H9 (cell line): ENCODE data around the gene OR51B5. TPM values are rescaled to one million over a fixed set of nuclear protein-coding genes. Genes with fewer than 3 reads are reported as not detected.
"Not testable (repeated sequence)": the region's sequence is repeated elsewhere in the genome, so short reads cannot be mapped to it uniquely, and the experiment has no call there.

Experiments used
- DNase-seq: peaks from one replicate; pipeline ENCODE4 v3.0.0-alpha.2; 2017
- H2AFZ ChIP-seq: one replicate; pipeline ENCODE4 v1.6.1; 2013; ENCODE audit warnings: mild to moderate bottlenecking, low read length, control low read depth, moderate library complexity
- H2AK5ac ChIP-seq: 2 replicates; pipeline ENCODE4 v1.6.1; 2013; ENCODE audit warnings: low read length, control low read depth, mixed read lengths; ENCODE audit not compliant: insufficient read length
- H2BK120ac ChIP-seq: one replicate; pipeline ENCODE4 v1.6.1; 2013; ENCODE audit warnings: low read depth, mild to moderate bottlenecking, low read length, control low read depth, inconsistent platforms; ENCODE audit not compliant: poor library complexity, severe bottlenecking
- H2BK12ac ChIP-seq: 2 replicates; pipeline ENCODE4 v1.6.1; 2013; ENCODE audit warnings: low read length, control low read depth, mixed read lengths, low read depth; ENCODE audit not compliant: insufficient read length
- H2BK15ac ChIP-seq: 2 replicates; pipeline ENCODE4 v1.6.1; 2013; ENCODE audit warnings: low read depth, low read length, control low read depth
- H2BK20ac ChIP-seq: one replicate; pipeline ENCODE4 v1.6.1; 2013; ENCODE audit warnings: low read depth, mild to moderate bottlenecking, low read length, control low read depth, inconsistent platforms; ENCODE audit not compliant: poor library complexity, severe bottlenecking
- H2BK5ac ChIP-seq: 2 replicates; pipeline ENCODE4 v1.6.1; 2013; ENCODE audit warnings: low read length, control low read depth, mixed read lengths; ENCODE audit not compliant: insufficient read length
- H3K14ac ChIP-seq: 2 replicates; pipeline ENCODE4 v1.6.1; 2013; ENCODE audit warnings: low read length, control low read depth; ENCODE audit not compliant: insufficient read depth
- H3K18ac ChIP-seq: 2 replicates; pipeline ENCODE4 v1.6.1; 2013; ENCODE audit warnings: low read depth, mild to moderate bottlenecking, mixed read lengths, low read length, control low read depth; ENCODE audit not compliant: insufficient read length
- H3K23ac ChIP-seq: 2 replicates; pipeline ENCODE4 v1.6.1; 2013; ENCODE audit warnings: low read length, control low read depth, mixed read lengths, low read depth; ENCODE audit not compliant: insufficient read length
- H3K23me2 ChIP-seq: 2 replicates; pipeline ENCODE4 v1.6.1; 2013; ENCODE audit warnings: low read depth, mild to moderate bottlenecking, mixed read lengths, low read length, control low read depth; ENCODE audit not compliant: insufficient read length, poor library complexity, severe bottlenecking
- H3K27ac ChIP-seq: 2 replicates; pipeline ENCODE4 v1.5.1; 2013; ENCODE audit warnings: low read length, control low read depth, mixed read lengths, low read depth; ENCODE audit not compliant: insufficient read length
- H3K27me3 ChIP-seq: 2 replicates; pipeline ENCODE4 v1.6.1; 2013; ENCODE audit warnings: low read length, control low read depth, inconsistent platforms; ENCODE audit not compliant: insufficient read depth
- H3K4ac ChIP-seq: 2 replicates; pipeline ENCODE4 v1.6.1; 2013; ENCODE audit warnings: low read depth, mild to moderate bottlenecking, control low read depth, inconsistent platforms, low read length, moderate library complexity
- H3K4me1 ChIP-seq: 2 replicates; pipeline ENCODE4 v1.6.1; 2013; ENCODE audit warnings: low read length, control low read depth, inconsistent platforms; ENCODE audit not compliant: insufficient read depth
- H3K4me2 ChIP-seq: 2 replicates; pipeline ENCODE4 v1.6.1; 2013; ENCODE audit warnings: low read length, control low read depth, mixed read lengths; ENCODE audit not compliant: insufficient read length, insufficient read depth
- H3K56ac ChIP-seq: 2 replicates; pipeline ENCODE4 v1.6.1; 2013; ENCODE audit warnings: low read depth, mild to moderate bottlenecking, mixed read lengths, low read length, control low read depth; ENCODE audit not compliant: insufficient read length
- H3K79me1 ChIP-seq: 2 replicates; pipeline ENCODE4 v1.6.1; 2013; ENCODE audit warnings: low read depth, mild to moderate bottlenecking, moderate library complexity, low read length, control low read depth, inconsistent platforms; ENCODE audit not compliant: insufficient read depth, poor library complexity, severe bottlenecking
- H3K79me2 ChIP-seq: 2 replicates; pipeline ENCODE4 v1.6.1; 2013; ENCODE audit warnings: low read length, control low read depth, inconsistent platforms; ENCODE audit not compliant: insufficient read depth
- H3K9ac ChIP-seq: 2 replicates; pipeline ENCODE4 v1.6.1; 2013; ENCODE audit warnings: low read length, control low read depth, mixed read lengths; ENCODE audit not compliant: insufficient read length; ENCODE audit errors: extremely low read depth
- H3K9me3 ChIP-seq: one replicate; pipeline ENCODE4 v1.6.1; 2013; ENCODE audit warnings: low read depth, low read length, inconsistent platforms; ENCODE audit not compliant: control insufficient read depth
- H3T11ph ChIP-seq: one replicate; pipeline ENCODE4 v1.6.1; 2013; ENCODE audit warnings: mild to moderate bottlenecking, low read length, control low read depth, inconsistent platforms
- H4K20me1 ChIP-seq: one replicate; pipeline ENCODE4 v1.6.1; 2013; ENCODE audit not compliant: control insufficient read depth, insufficient read length, insufficient read depth
- H4K5ac ChIP-seq: 2 replicates; pipeline ENCODE4 v1.6.1; 2013; ENCODE audit warnings: low read depth, mild to moderate bottlenecking, mixed read lengths, low read length, control low read depth; ENCODE audit not compliant: insufficient read length
- H4K8ac ChIP-seq: replicated peaks from 2 replicates; pipeline ENCODE4 v1.6.1; 2013; ENCODE audit warnings: low read length, control low read depth, mixed read lengths, low read depth; ENCODE audit not compliant: insufficient read length
- H4K91ac ChIP-seq: 2 replicates; pipeline ENCODE4 v1.6.1; 2013; ENCODE audit warnings: low read depth, mild to moderate bottlenecking, moderate library complexity, mixed read lengths, low read length, control low read depth; ENCODE audit not compliant: insufficient read length
- H3K27ac Mint-ChIP-seq, 3 experiments: 2 replicates in 2 of 3; 3 replicates in 1 of 3; pipeline ENCODE4 v1.8.0; 2020 to 2021; ENCODE audit warnings: mixed read lengths in 3 of 3, mild to moderate bottlenecking in 1 of 3, moderate library complexity in 1 of 3
- H3K27me3 Mint-ChIP-seq: 2 replicates; pipeline ENCODE4 v1.8.0; 2021; ENCODE audit warnings: low read depth, mild to moderate bottlenecking, moderate library complexity, mixed read lengths
- H3K36me3 Mint-ChIP-seq, 3 experiments: 2 replicates in 2 of 3; 3 replicates in 1 of 3; pipeline ENCODE4 v1.8.0; 2020 to 2021; ENCODE audit warnings: low read depth in 3 of 3, mixed read lengths in 3 of 3; ENCODE audit not compliant: insufficient read depth in 1 of 3
- H3K4me1 Mint-ChIP-seq, 2 experiments: 2 replicates each; pipeline ENCODE4 v1.8.0; 2020; ENCODE audit warnings: mixed read lengths in 2 of 2
- H3K4me3 Mint-ChIP-seq, 2 experiments: 2 replicates in 1 of 2; 3 replicates in 1 of 2; pipeline ENCODE4 v1.8.0; 2020 to 2021; ENCODE audit warnings: mild to moderate bottlenecking in 2 of 2, mixed read lengths in 2 of 2, moderate library complexity in 1 of 2
- H3K9me3 Mint-ChIP-seq, 2 experiments: 2 replicates in 1 of 2; 3 replicates in 1 of 2; pipeline ENCODE4 v1.8.0; 2020; ENCODE audit warnings: mild to moderate bottlenecking in 2 of 2, mixed read lengths in 2 of 2, moderate library complexity in 1 of 2
- WGBS: extraction: QIAGEN DNeasy Blood & Tissue Kit; methylation state at CpG from one replicate; pipeline ENCODE4 v1.1.7; 2013; ENCODE audit warnings: missing lambda C conversion rate, low lambda C conversion rate, mixed read lengths; ENCODE audit not compliant: insufficient read length; ENCODE audit errors: extremely low coverage; 5-methylcytosine and 5-hydroxymethylcytosine counted together
- total RNA-seq: library from RNA; stranded (reverse); gene quantifications from 2 replicates; pipeline ENCODE4 v1.2.1, GENCODE V29; 2021
- TF ChIP-seq, protein P1 (sequence below): fragments of 200-600 bp; sonication (generic); conservative IDR thresholded peaks from 3 replicates; pipeline ENCODE4 v1.8.0; 2021; ENCODE audit warnings: antibody characterized with exemption, mild to moderate bottlenecking

OR51B5 gene
- total RNA-seq, 1 experiment from 2014 or later: not detected

DNA sequence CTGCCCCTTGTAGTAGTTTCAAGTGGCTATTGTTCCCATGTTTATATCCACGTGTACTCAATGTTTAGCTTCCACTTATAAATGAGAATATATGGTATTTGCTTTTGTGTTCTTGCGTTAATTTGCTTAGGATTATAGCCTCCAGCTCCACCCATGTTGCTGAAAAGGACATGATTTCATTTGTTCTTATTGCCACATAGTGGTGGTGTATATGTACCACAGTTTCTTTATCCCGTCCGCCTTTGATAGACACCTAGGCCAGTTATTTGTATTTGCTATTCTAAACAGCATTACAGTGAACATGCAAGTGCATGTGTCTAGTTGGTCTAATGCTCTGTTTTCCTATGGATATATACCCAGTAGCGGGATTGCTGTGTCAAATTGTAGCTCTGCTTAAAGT, 26.0 kb downstream of the OR51B5 start:
- TF ChIP-seq, protein P1, sequence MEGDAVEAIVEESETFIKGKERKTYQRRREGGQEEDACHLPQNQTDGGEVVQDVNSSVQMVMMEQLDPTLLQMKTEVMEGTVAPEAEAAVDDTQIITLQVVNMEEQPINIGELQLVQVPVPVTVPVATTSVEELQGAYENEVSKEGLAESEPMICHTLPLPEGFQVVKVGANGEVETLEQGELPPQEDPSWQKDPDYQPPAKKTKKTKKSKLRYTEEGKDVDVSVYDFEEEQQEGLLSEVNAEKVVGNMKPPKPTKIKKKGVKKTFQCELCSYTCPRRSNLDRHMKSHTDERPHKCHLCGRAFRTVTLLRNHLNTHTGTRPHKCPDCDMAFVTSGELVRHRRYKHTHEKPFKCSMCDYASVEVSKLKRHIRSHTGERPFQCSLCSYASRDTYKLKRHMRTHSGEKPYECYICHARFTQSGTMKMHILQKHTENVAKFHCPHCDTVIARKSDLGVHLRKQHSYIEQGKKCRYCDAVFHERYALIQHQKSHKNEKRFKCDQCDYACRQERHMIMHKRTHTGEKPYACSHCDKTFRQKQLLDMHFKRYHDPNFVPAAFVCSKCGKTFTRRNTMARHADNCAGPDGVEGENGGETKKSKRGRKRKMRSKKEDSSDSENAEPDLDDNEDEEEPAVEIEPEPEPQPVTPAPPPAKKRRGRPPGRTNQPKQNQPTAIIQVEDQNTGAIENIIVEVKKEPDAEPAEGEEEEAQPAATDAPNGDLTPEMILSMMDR: no peak
- no peak overlapping the region for H2BK12ac ChIP-seq
- DNase-seq: no peak
- no peak overlapping the region for H3K14ac ChIP-seq
- no peak overlapping the region for H4K8ac ChIP-seq
- no peak overlapping the region for H3K9ac ChIP-seq
- no peak overlapping the region for H2BK120ac ChIP-seq
- H2AFZ ChIP-seq: no peak overlapping the region
- peaks cover 0 to 2% of the 10 kb centered on the region in 2 experiments; a peak in 1 of 4 replicates for H3K4me1 Mint-ChIP-seq
- no peaks in the 10 kb centered on the region for H3K23me2 ChIP-seq
- H3K79me1 ChIP-seq: no peaks in the 10 kb centered on the region
- H2BK20ac ChIP-seq: no peak overlapping the region
- H3K27ac ChIP-seq: no peak overlapping the region
- H3K4me1 ChIP-seq: no peaks in the 10 kb centered on the region
- no peak overlapping the region for H2BK5ac ChIP-seq
- H3K4me2 ChIP-seq: no peak overlapping the region
- H3K9me3 Mint-ChIP-seq: peaks cover 0 to 2% of the 10 kb centered on the region in 2 experiments; a peak in 1 of 5 replicates
- no peaks in the 10 kb centered on the region for H3K9me3 ChIP-seq
- H3K56ac ChIP-seq: no peak overlapping the region
- no peak overlapping the region for H4K5ac ChIP-seq
- no peak overlapping the region for H3K18ac ChIP-seq
- H3K27ac Mint-ChIP-seq: no peak overlapping the region
- H3K27me3 Mint-ChIP-seq: no peaks in the 10 kb centered on the region
- no peak overlapping the region for H2AK5ac ChIP-seq
- no CpG with 5 or more reads among the region's 5 CpGs for WGBS
- no peak overlapping the region for H3K23ac ChIP-seq
- no peaks in the 10 kb centered on the region for H3K79me2 ChIP-seq
- H3K4ac ChIP-seq: no peak overlapping the region
- H4K91ac ChIP-seq: no peak overlapping the region
- no peaks in the 10 kb centered on the region for H4K20me1 ChIP-seq
- H3K27me3 ChIP-seq: no peaks in the 10 kb centered on the region
- H3T11ph ChIP-seq: no peak overlapping the region
- H3K4me3 Mint-ChIP-seq: no peak overlapping the region
- H2BK15ac ChIP-seq: no peak overlapping the region
- H3K36me3 Mint-ChIP-seq: no peaks in the 10 kb centered on the region

DNA sequence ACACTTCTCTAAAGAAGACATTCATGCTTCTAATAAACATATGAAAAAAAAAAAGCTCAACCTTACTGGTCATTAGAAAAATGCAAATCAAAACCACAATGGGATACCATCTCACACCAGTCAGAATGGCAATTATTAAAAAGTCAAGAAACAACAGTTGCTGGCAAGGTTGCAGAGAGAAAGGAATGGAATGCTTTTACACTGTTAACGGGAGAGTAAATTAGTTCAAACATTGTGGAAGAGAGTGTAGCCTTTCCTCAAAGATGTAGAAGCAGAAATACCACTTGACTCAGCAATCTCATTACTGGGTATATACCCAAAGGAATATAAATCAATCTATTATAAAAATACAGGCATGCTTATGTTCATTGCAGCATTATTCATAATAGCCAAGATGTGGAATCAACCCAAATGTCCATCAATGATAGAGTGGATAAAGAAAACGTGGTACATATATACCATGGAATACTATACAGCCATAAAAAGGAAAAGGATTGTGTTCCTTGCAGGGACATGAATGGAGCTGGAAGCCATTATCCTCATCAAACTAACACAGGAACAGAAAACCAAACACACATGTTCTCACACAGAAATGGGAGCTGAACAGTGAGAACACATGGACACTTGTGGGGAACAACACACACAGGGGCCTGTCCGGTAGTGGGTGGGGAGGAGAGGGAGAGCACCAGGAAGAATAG, 29.8 kb downstream of the OR51B5 start:
- H4K91ac ChIP-seq, H3K14ac ChIP-seq, H3K4ac ChIP-seq, H3K4me3 Mint-ChIP-seq, H3K9me3 Mint-ChIP-seq, H3K4me1 Mint-ChIP-seq, H3K9me3 ChIP-seq, H3K9ac ChIP-seq, H3K27ac ChIP-seq, H2BK120ac ChIP-seq, H3K23ac ChIP-seq, H3K27ac Mint-ChIP-seq, H2BK15ac ChIP-seq, H3K4me2 ChIP-seq, H3K56ac ChIP-seq, H4K5ac ChIP-seq, H2BK12ac ChIP-seq, H3T11ph ChIP-seq, H3K27me3 Mint-ChIP-seq, H2BK20ac ChIP-seq, H3K36me3 Mint-ChIP-seq, H3K4me1 ChIP-seq, H3K79me1 ChIP-seq, H4K20me1 ChIP-seq, H4K8ac ChIP-seq, H2AK5ac ChIP-seq, H3K23me2 ChIP-seq, H3K18ac ChIP-seq, DNase-seq, H3K79me2 ChIP-seq, H2AFZ ChIP-seq, H3K27me3 ChIP-seq, H2BK5ac ChIP-seq: not testable (repeated sequence)
- WGBS: no CpG with 5 or more reads among the region's 3 CpGs
